Fibroblast of skin of right biceps (primary cell): ENCODE data around the gene TUBB2B.
A peak's percentile ranks its signal among the peaks of the same experiment; 100 is the strongest.
"Not testable (repeated sequence)": the region's sequence is repeated elsewhere in the genome, so short reads cannot be mapped to it uniquely, and the experiment has no call there.

Experiments
- DNase-seq: peaks from one replicate; pipeline ENCODE4 v3.0.0-alpha.2; 2013

Gene TUBB2B

GRCh38 chr6:3183066-3183465, 44.4 kb downstream of the TUBB2B start:
- no peak for DNase-seq

- no peak for DNase-seq
These were observed 46.3 kb downstream of the TUBB2B start for GRCh38 chr6:3181105-3181504.

GRCh38 chr6:3179945-3180344, 47.5 kb downstream of the TUBB2B start:
- not testable (repeated sequence) for DNase-seq

- not testable (repeated sequence) for DNase-seq
These were observed 48.8 kb downstream of the TUBB2B start for GRCh38 chr6:3178666-3179065.

GRCh38 chr6:3176562-3177355, 50.7 kb downstream of the TUBB2B start:
- DNase-seq, result peak; percentile 91

GRCh38 chr6:3175715-3176402, 51.6 kb downstream of the TUBB2B start:
- no peak for DNase-seq
